M059J (cell line): ENCODE results near the gene CADM1. TPM values are rescaled to one million over a fixed set of nuclear protein-coding genes. Genes with fewer than 3 reads are reported as not detected.

ENCODE experiments used
- DNase-seq: peaks from one replicate; pipeline ENCODE4 v3.0.0-alpha.2; 2012; ENCODE audit warnings: low read depth
- total RNA-seq: library from RNA; depleted of rRNA; stranded (reverse); fragments of >200 nt; shearing (Covaris generic); gene quantifications from 2 replicates; pipeline ENCODE4 v1.2.3, GENCODE V29; 2014

The CADM1 gene
- total RNA-seq, 1 experiment from 2014 or later, result 71.9 TPM

- DNase-seq, result no peak
These were observed 11.6 kb upstream of the CADM1 start for GRCh38 chr11:115515647-115516395.

- no peak for DNase-seq
These were observed 2.9 kb upstream of the CADM1 start for GRCh38 chr11:115506954-115507675.

DNA sequence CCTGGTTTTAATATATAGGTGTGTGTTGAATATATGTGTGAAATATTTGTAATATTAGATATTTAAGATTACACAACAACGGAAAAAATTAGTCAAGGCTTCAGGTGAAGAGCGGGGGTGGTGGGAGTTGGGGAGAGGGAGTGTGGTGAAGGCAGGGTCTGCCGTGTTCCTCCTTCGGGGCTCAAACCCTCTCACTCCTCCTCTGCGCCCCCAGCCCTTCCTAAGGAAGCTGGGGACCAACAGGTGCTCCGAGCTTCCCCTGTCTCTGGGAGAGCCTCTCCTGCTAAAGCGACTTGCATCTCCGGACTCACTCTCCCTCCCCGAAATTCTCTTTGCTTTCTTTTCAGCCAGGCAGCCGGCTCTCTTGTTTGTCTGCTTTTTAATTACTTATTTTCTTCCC is 960 bp upstream of the CADM1 start:
- DNase-seq, result peak; percentile 11

DNA sequence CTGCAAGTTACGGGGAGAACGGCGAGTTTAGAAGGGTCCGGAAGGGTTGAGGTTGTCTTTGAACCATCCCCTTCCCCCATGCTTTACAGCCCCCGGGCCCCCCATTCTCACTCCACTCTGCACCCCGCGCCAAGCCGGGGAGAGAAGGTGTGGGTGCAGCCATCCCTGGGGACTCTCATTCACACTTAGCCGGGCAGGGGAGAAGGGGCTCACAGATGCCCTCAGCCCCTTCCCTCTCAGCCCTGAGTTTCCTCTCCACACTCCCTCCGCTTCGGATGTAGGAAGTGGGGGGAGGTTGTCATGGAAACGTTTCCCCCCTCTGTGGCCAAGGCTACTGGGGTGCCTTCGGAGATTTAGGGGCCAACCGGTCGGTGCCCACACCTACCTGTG is 334 bp downstream of the CADM1 start:
- no peak for DNase-seq

GRCh38 chr11:115503083-115503885 is 931 bp downstream of the CADM1 start:
- peak; percentile 79 for DNase-seq

- no peak for DNase-seq
These were observed 1.6 kb downstream of the CADM1 start for GRCh38 chr11:115502636-115503082.

GRCh38 chr11:115501893-115502589 is 2.2 kb downstream of the CADM1 start:
- peak; percentile 20 for DNase-seq

GRCh38 chr11:115501502-115501892 is 2.7 kb downstream of the CADM1 start:
- DNase-seq, result no peak

GRCh38 chr11:115500547-115501501 is 3.4 kb downstream of the CADM1 start:
- DNase-seq, result no peak

DNA sequence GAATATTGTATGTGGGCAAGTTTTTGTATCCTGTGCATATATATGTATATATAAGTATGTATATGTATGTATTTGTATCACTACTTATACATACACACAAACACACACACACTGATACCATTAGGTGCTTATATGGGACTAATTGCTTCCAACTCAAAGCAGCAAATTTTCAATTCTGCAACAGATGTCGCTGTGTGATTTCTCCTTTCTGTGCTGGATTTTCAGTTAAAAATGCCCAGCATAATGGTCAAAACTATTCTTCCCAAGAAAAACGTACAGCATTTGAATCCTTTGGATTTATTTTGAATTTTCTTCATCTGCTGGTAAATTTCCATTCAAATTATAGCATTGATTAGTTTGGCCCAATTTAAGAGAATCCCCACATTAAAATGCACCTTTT is 4.3 kb downstream of the CADM1 start:
- DNase-seq, result no peak

DNA sequence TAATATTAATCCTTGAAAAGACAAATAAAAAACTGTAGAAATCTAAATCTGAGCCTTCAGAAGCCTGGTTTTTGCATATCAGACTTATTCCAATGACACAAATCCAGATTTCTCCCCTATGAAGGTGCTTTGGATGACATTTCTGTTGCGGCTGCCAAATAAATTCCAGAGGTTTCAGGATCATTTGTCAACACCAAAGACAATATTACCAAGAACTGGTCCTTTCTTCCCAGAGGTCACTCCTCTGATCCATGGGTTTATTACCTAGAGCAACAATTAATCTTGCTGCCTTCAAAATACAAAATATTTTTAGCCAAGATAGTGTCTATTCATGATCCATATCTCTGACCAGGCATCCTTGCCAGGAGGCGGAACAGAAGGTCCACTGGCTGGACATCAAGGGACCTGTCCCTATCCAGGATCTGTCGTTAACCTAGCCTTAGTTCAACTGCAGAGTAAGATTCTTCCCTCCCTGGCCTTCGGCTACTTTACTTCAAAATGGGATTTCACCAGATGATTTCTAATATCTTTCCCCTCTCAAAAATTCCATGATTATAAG is 4.9 kb downstream of the CADM1 start:
- DNase-seq, result no peak

- no peak for DNase-seq
These were observed 5.9 kb downstream of the CADM1 start for GRCh38 chr11:115498354-115498753.

- peak; percentile 61 for DNase-seq
These were observed 6.9 kb downstream of the CADM1 start for GRCh38 chr11:115497303-115497702.

GRCh38 chr11:115496892-115497291 is 7.3 kb downstream of the CADM1 start:
- peak; percentile 29 for DNase-seq

GRCh38 chr11:115493905-115494304 is 10.3 kb downstream of the CADM1 start:
- no peak for DNase-seq

GRCh38 chr11:115493488-115493887 is 10.7 kb downstream of the CADM1 start:
- DNase-seq, result no peak

DNA sequence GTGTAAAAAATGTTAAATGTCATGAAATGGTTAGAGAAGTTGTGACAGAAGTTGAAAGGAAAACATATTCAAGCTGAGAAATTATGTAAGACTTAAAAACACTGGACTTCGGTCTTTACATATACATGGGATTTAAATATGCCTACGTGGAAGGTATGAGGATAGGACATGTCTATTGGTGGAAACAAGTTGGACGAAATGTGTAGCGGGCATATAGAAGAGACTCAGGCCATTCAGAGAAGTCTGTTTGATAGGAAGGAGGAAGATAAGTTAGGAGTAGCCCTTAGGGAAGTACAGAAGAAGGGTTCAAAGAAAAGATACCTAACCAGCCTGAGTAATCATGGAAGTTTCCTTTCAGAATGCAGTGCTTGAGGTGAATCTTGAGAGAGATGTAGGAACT is 14.7 kb downstream of the CADM1 start:
- DNase-seq, result no peak

DNA sequence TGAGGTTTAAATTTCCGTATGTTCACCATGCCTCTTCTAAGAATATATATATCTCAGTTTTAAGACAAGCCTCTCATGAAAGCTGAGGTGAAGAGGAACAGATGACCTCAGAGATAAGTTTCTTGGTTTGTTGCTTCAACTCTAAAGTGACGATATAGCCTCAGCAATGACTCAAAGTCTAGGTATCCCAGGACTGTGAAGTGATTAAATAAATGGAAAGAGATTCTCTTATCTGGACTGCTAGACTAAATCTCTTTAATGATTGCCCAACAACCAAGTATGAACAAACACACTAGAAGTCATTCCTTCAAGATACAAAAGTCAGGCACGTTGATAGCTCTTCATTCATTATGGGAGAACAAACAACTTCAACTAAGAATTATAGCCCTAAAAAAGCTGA is 15.3 kb downstream of the CADM1 start:
- DNase-seq, result peak; percentile 94

GRCh38 chr11:115481528-115481927 is 22.7 kb downstream of the CADM1 start:
- DNase-seq, result no peak

DNA sequence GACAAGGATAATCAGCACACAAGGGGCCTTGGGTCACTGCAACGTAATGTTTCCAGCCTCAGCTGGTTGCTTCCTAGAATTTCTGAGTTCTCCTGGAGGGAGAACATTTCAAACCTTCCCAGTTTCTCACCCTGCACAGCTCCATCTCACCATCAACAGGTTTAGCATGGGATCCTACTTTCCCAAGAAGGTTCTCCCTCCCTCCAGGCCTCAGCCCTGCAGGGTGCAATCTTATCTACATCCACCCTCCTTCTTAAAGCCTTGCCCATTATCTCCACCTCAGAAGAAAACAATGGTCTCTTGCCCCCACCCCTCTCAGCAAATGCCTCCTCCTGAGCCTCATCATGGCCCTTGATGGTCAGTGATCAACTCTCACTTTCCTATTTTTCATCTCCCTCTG is 23.6 kb downstream of the CADM1 start:
- DNase-seq, result no peak
